HG02884 (cell line): ENCODE measurements around the gene ABL2.
"Not testable (repeated sequence)": the region's sequence is repeated elsewhere in the genome, so short reads cannot be mapped to it uniquely, and the experiment has no call there.

ENCODE experiments used
- ATAC-seq: cut with Tn5 transposase; IDR thresholded peaks from one replicate; pipeline ENCODE4 v1.9.1; 2021; ENCODE audit warnings: mild to moderate bottlenecking, moderate library complexity; ENCODE audit not compliant: unreplicated experiment

ABL2 gene

GRCh38 chr1:179229214-179230140 is at the start of gene ABL2:
TSS of gene ABL2 (minus strand) at chr1:179229677. CDS start at chr1:179229397, 280 bp downstream.
- ATAC-seq, result peak; percentile 49

- ATAC-seq, result no peak
These were observed 49.4 kb upstream of the ABL2 start for GRCh38 chr1:179278920-179279319.

- not testable (repeated sequence) for ATAC-seq
These were observed 44.9 kb upstream of the ABL2 start for GRCh38 chr1:179274424-179274823.

- ATAC-seq, result no peak
These were observed 39.6 kb upstream of the ABL2 start for GRCh38 chr1:179269071-179269470.

- ATAC-seq, result no peak
These were observed 35.0 kb upstream of the ABL2 start for GRCh38 chr1:179264507-179264906.

- no peak for ATAC-seq
These were observed 33.6 kb upstream of the ABL2 start for GRCh38 chr1:179263121-179263520.

- ATAC-seq, result no peak
These were observed 32.7 kb upstream of the ABL2 start for GRCh38 chr1:179262183-179262582.

GRCh38 chr1:179253286-179253972 is 24.0 kb upstream of the ABL2 start:
- no peak for ATAC-seq

- ATAC-seq, result no peak
These were observed 23.1 kb upstream of the ABL2 start for GRCh38 chr1:179252606-179253005.

GRCh38 chr1:179251675-179252074 is 22.2 kb upstream of the ABL2 start:
- no peak for ATAC-seq

GRCh38 chr1:179247923-179248322 is 18.4 kb upstream of the ABL2 start:
- no peak for ATAC-seq

- peak; percentile 55 for ATAC-seq
These were observed 15.9 kb upstream of the ABL2 start for GRCh38 chr1:179245426-179245825.

GRCh38 chr1:179241530-179242097 is 12.1 kb upstream of the ABL2 start:
- ATAC-seq, result no peak

GRCh38 chr1:179237222-179237621 is 7.7 kb upstream of the ABL2 start:
- no peak for ATAC-seq

GRCh38 chr1:179234863-179235262 is 5.4 kb upstream of the ABL2 start:
- ATAC-seq, result no peak

GRCh38 chr1:179231923-179232322 is 2.4 kb upstream of the ABL2 start:
- no peak for ATAC-seq

GRCh38 chr1:179230721-179231120 is 1.2 kb upstream of the ABL2 start:
- no peak for ATAC-seq

- ATAC-seq, result no peak
These were observed 774 bp upstream of the ABL2 start for GRCh38 chr1:179230251-179230650.

GRCh38 chr1:179228783-179229213 is 679 bp downstream of the ABL2 start:
- no peak for ATAC-seq

- ATAC-seq, result no peak
These were observed 2.7 kb downstream of the ABL2 start for GRCh38 chr1:179226738-179227137.

GRCh38 chr1:179224466-179224865 is 5.0 kb downstream of the ABL2 start:
- not testable (repeated sequence) for ATAC-seq

- ATAC-seq, result not testable (repeated sequence)
These were observed 8.4 kb downstream of the ABL2 start for GRCh38 chr1:179221121-179221520.
